Trophoblast cell (in vitro differentiated cells and primary cell): ENCODE results near the gene RLN2. TPM values are rescaled to one million over a fixed set of nuclear protein-coding genes. Genes with fewer than 3 reads are reported as not detected.
"Not testable (repeated sequence)": the region's sequence is repeated elsewhere in the genome, so short reads cannot be mapped to it uniquely, and the experiment has no call there.

Source experiments
- DNase-seq, 2 donors: peaks; one replicate each; pipeline ENCODE4 v3.0.0-alpha.2; 2016
- H2AFZ ChIP-seq: 2 replicates; pipeline ENCODE4 v1.6.1; 2013; ENCODE audit warnings: low read length, moderate library complexity, mild to moderate bottlenecking; ENCODE audit not compliant: insufficient read depth, poor library complexity
- H2AK5ac ChIP-seq: 2 replicates; pipeline ENCODE4 v1.6.1; 2013; ENCODE audit warnings: mild to moderate bottlenecking, low read length
- H2BK120ac ChIP-seq: 2 replicates; pipeline ENCODE4 v1.6.1; 2013; ENCODE audit warnings: low read length, mild to moderate bottlenecking, moderate library complexity; ENCODE audit not compliant: insufficient read depth, poor library complexity
- H2BK12ac ChIP-seq: 2 replicates; pipeline ENCODE4 v1.6.1; 2013; ENCODE audit warnings: mild to moderate bottlenecking, low read length, moderate library complexity
- H2BK5ac ChIP-seq: 2 replicates; pipeline ENCODE4 v1.6.1; 2013; ENCODE audit warnings: low read length, low read depth, moderate library complexity, mild to moderate bottlenecking; ENCODE audit not compliant: poor library complexity
- H3K14ac ChIP-seq: 2 replicates; pipeline ENCODE4 v1.6.1; 2013; ENCODE audit warnings: mild to moderate bottlenecking, low read length
- H3K18ac ChIP-seq: 2 replicates; pipeline ENCODE4 v1.6.1; 2013; ENCODE audit warnings: mild to moderate bottlenecking, low read length
- H3K23ac ChIP-seq: 2 replicates; pipeline ENCODE4 v1.6.1; 2013; ENCODE audit warnings: low read length
- H3K27ac ChIP-seq: 2 replicates; pipeline ENCODE4 v1.5.1; 2013; ENCODE audit warnings: low read depth, mild to moderate bottlenecking, inconsistent platforms, low read length, moderate library complexity
- H3K27me3 ChIP-seq: 2 replicates; pipeline ENCODE4 v1.6.1; 2013; ENCODE audit warnings: inconsistent platforms, mild to moderate bottlenecking, low read length, moderate library complexity; ENCODE audit not compliant: insufficient read depth
- H3K36me3 ChIP-seq, 2 experiments: 1 replicate in 1 of 2; 2 replicates in 1 of 2; pipeline ENCODE4 v1.6.1; 2013; ENCODE audit warnings: low read length in 2 of 2, mild to moderate bottlenecking in 2 of 2, moderate library complexity in 1 of 2; ENCODE audit not compliant: insufficient read depth in 2 of 2, control insufficient read depth in 1 of 2
- H3K4ac ChIP-seq: 2 replicates; pipeline ENCODE4 v1.6.1; 2013; ENCODE audit warnings: low read depth, mild to moderate bottlenecking, low read length, moderate library complexity
- H3K4me1 ChIP-seq, 2 experiments: 1 replicate in 1 of 2; 2 replicates in 1 of 2; pipeline ENCODE4 v1.6.1; 2013; ENCODE audit warnings: low read length in 2 of 2, mild to moderate bottlenecking in 2 of 2, moderate library complexity in 1 of 2; ENCODE audit not compliant: insufficient read depth in 2 of 2, control insufficient read depth in 1 of 2
- H3K4me2 ChIP-seq: 2 replicates; pipeline ENCODE4 v1.6.1; 2013; ENCODE audit warnings: inconsistent platforms, mild to moderate bottlenecking, low read length, moderate library complexity
- H3K4me3 ChIP-seq: 2 replicates; pipeline ENCODE4 v1.5.1; 2013; ENCODE audit warnings: mild to moderate bottlenecking, low read depth, low read length, inconsistent platforms
- H3K79me1 ChIP-seq: one replicate; pipeline ENCODE4 v1.6.1; 2013; ENCODE audit warnings: low read length
- H3K79me2 ChIP-seq: 2 replicates; pipeline ENCODE4 v1.6.1; 2013; ENCODE audit warnings: low read length, mild to moderate bottlenecking; ENCODE audit not compliant: control insufficient read depth, insufficient read depth, poor library complexity
- H3K9ac ChIP-seq: 2 replicates; pipeline ENCODE4 v1.6.1; 2013; ENCODE audit warnings: mild to moderate bottlenecking, low read length
- H3K9me3 ChIP-seq: 2 replicates; pipeline ENCODE4 v1.6.1; 2013; ENCODE audit warnings: low read depth, mild to moderate bottlenecking, control low read depth, inconsistent platforms, low read length; ENCODE audit not compliant: insufficient read depth
- H4K12ac ChIP-seq: 2 replicates; pipeline ENCODE4 v1.6.1; 2013; ENCODE audit warnings: low read depth, mild to moderate bottlenecking, low read length, moderate library complexity
- H4K8ac ChIP-seq: 2 replicates; pipeline ENCODE4 v1.6.1; 2013; ENCODE audit warnings: low read depth, mild to moderate bottlenecking, low read length, moderate library complexity
- H4K91ac ChIP-seq: one replicate; pipeline ENCODE4 v1.6.1; 2013; ENCODE audit warnings: low read depth, mild to moderate bottlenecking, low read length, moderate library complexity
- WGBS: extraction: QIAGEN DNeasy Blood & Tissue Kit; methylation state at CpG from one replicate; pipeline ENCODE4 v1.1.7; 2013; ENCODE audit warnings: missing lambda C conversion rate; ENCODE audit not compliant: insufficient read length, insufficient coverage; ENCODE audit errors: extremely low coverage; 5-methylcytosine and 5-hydroxymethylcytosine counted together
- polyA plus RNA-seq: library from polyadenylated mRNA; stranded (reverse); fragments of 200-250 nt; gene quantifications from 2 replicates; pipeline ENCODE4 v1.2.3, GENCODE V29; 2013

RLN2 gene, protein sequence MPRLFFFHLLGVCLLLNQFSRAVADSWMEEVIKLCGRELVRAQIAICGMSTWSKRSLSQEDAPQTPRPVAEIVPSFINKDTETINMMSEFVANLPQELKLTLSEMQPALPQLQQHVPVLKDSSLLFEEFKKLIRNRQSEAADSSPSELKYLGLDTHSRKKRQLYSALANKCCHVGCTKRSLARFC
- polyA plus RNA-seq, result 2.0 and 3.1 TPM in 2 replicates

DNA sequence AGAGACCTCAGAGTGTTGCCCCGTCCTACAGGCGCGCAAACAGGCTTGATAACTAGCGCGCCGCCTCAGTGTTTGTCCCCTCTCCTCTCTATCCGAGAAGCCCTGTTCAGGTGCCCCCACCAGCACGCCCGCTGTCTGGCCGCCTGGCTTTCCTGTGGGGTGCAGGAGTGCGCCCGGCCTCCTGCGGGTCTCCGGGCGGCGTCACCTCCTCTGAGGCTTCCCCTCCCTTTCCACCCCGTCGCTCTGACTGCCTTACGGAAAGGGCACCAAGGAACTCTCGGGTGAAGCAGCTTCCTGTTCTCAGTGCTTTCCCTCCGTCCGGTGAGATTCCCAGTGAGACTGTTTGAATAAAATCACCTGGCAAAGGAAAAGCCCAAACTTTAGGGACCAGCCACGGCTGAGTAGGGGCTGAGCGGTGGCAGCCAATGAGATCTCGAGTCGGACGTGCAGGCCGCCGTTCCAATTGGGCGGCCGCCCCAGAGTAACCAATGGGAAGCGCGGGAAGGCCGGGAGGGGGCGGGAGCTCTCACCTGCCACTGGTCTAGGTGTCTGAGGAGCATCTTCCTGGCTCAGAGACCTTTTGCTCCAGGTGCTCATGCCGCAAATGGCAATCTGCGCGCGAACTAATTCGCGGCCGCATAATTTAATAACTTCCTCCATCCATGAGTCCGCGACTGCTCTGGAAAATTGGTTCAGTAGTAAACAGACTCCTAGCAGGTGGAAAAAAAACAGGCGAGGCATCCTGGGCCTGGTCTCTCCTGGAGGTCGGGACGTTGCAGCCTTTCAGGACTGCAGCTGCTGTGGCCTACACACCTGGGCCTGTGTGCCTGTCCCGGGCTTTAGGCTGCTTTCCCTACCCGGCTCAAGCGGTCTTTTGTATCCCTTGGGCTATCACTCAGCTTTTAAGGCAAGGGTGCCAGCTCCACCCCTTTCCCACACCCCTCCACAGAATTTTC, at the start of gene RLN2:
Gene RLN2, minus strand, starts transcription at position 877 of the 956 bp plus-strand sequence. Its CDS starts 136 bp downstream, at position 741.
- H4K12ac ChIP-seq, H3K27ac ChIP-seq, H3K36me3 ChIP-seq, H3K18ac ChIP-seq, H2BK12ac ChIP-seq, H3K27me3 ChIP-seq, H3K14ac ChIP-seq, H3K4me2 ChIP-seq, H3K4me3 ChIP-seq, H3K9ac ChIP-seq, H3K79me1 ChIP-seq, H3K9me3 ChIP-seq, H3K23ac ChIP-seq, H2AK5ac ChIP-seq, DNase-seq, H3K4me1 ChIP-seq, H4K91ac ChIP-seq, H2BK5ac ChIP-seq, H3K79me2 ChIP-seq, H3K4ac ChIP-seq, H2AFZ ChIP-seq, H2BK120ac ChIP-seq: not testable (repeated sequence)
- H4K8ac ChIP-seq, result peak within 1 kb of the TSS; percentile 47
- no CpG with 5 or more reads among the region's 50 CpGs for WGBS

DNA sequence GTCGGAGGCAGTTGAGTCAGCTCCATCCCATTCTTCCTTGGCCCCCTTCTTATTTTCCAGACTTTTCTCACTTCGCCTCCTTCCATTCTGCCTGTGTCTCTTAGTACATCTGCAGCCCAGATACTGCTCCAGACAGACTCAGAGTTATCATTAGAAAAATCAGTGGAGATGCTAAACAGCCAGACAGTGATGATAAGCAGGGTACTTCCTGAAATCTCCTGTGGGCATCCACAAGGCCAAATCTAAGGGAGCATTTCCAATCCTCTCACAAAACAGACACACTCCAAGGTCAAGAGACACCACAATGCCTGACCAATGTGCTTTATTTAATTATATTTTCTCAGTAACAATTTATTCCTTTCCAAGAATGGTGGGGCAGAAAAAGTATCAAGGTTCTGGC, 49.7 kb upstream of the RLN2 start:
- Histone ChIP-seq H3K36me3 (no peaks in the 10 kb centered on the region), H4K8ac (no peak overlapping the region), H2BK12ac (no peak overlapping the region), H2BK5ac (no peak overlapping the region), H3K27me3 (no peaks in the 10 kb centered on the region), H3K79me2 (no peaks in the 10 kb centered on the region), H4K91ac (peak overlapping the region; percentile 2), H3K27ac (peak overlapping the region; percentile 37), H4K12ac (no peak overlapping the region), H3K4me1 (peaks cover 7 to 9% of the 10 kb centered on the region in 2 experiments), H2BK120ac (no peak overlapping the region), H2AK5ac (no peak overlapping the region), H3K9me3 (no peaks in the 10 kb centered on the region), H3K23ac (no peak overlapping the region), H3K4me3 (no peak overlapping the region), H3K4me2 (no peak overlapping the region), H3K4ac (no peak overlapping the region), H3K9ac (no peak overlapping the region), H3K79me1 (peaks cover 2% of the 10 kb centered on the region), H2AFZ (no peak overlapping the region), H3K18ac (no peak overlapping the region), H3K14ac (no peak overlapping the region)
- no peak for DNase-seq
- WGBS, result no CpG with 5 or more reads among the region's 2 CpGs

DNA sequence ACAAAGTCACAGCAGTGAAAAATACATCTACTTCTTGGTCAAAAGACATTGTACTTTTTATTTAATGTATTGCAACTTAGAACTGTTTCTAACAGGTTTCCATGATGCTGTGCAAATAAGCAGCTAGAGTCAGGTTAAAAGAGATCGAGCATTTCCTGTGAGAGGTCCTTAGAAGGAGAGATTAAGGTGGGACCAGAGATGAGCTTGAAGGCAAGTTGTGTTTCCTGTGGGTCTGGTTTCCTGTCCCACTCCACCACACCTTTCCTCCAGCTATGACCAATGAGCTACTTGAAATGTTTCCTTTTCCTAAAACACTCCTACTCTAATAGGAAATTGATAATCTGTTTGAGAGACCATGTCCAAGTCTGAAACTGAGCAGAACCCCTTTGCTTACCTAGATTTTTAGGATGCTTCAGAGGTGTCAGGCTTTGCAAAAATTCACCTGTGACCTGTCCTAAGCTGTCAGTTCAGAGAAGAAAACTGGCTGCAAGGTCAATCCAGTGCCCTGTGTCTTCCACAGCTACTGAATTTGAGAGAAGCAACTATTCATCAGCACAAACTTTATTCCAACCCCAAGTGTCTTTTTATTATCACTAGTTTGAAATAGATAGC, 48.2 kb upstream of the RLN2 start:
- WGBS, result no CpG with 5 or more reads among the region's 1 CpG
- Histone ChIP-seq H3K36me3 (no peaks in the 10 kb centered on the region), H4K12ac (no peak overlapping the region), H2BK12ac (no peak overlapping the region), H3K18ac (no peak overlapping the region), H3K4me2 (no peak overlapping the region), H3K79me1 (peaks cover 2% of the 10 kb centered on the region), H2AK5ac (no peak overlapping the region), H3K4ac (no peak overlapping the region), H2AFZ (no peak overlapping the region), H3K27me3 (no peaks in the 10 kb centered on the region), H3K9ac (no peak overlapping the region), H4K91ac (no peak overlapping the region), H3K23ac (no peak overlapping the region), H3K4me1 (peaks cover 7 to 9% of the 10 kb centered on the region in 2 experiments), H3K4me3 (no peak overlapping the region), H4K8ac (no peak overlapping the region), H2BK120ac (no peak overlapping the region), H3K9me3 (no peaks in the 10 kb centered on the region), H3K79me2 (no peaks in the 10 kb centered on the region), H3K14ac (no peak overlapping the region), H2BK5ac (no peak overlapping the region), H3K27ac (no peak overlapping the region)
- DNase-seq, result no peak

DNA sequence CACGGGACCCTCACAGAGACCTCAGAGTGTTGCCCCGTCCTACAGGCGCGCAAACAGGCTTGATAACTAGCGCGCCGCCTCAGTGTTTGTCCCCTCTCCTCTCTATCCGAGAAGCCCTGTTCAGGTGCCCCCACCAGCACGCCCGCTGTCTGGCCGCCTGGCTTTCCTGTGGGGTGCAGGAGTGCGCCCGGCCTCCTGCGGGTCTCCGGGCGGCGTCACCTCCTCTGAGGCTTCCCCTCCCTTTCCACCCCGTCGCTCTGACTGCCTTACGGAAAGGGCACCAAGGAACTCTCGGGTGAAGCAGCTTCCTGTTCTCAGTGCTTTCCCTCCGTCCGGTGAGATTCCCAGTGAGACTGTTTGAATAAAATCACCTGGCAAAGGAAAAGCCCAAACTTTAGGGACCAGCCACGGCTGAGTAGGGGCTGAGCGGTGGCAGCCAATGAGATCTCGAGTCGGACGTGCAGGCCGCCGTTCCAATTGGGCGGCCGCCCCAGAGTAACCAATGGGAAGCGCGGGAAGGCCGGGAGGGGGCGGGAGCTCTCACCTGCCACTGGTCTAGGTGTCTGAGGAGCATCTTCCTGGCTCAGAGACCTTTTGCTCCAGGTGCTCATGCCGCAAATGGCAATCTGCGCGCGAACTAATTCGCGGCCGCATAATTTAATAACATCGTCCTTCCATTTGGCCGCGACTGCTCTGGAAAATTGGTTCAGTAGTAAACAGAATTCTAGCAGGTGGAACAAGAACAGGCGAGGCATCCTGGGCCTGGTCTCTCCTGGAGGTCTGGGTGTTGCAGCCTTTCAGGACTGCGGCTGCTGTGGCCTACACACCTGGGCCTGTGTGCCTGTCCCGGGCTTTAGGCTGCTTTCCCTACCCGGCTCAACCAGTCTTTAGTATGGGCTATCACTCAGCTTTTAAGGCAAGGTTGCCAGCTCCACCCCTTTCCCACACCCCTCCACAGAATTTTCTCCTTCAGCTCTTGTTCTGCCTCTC, 34.8 kb upstream of the RLN2 start, which contains the start of gene RLN1:
Gene RLN1, minus strand, starts transcription at position 885 of the 990 bp plus-strand sequence. Its CDS starts 130 bp downstream, at position 755.
- not testable (repeated sequence) for H3K4me1 ChIP-seq, H2BK5ac ChIP-seq, H3K27ac ChIP-seq, H3K4me3 ChIP-seq, H3K23ac ChIP-seq, H3K79me2 ChIP-seq, H3K79me1 ChIP-seq, DNase-seq, H2BK12ac ChIP-seq, H4K12ac ChIP-seq, H3K36me3 ChIP-seq, H2BK120ac ChIP-seq, H3K14ac ChIP-seq, H4K91ac ChIP-seq, H3K9ac ChIP-seq, H3K27me3 ChIP-seq, H3K9me3 ChIP-seq, H3K18ac ChIP-seq, H3K4ac ChIP-seq, H2AFZ ChIP-seq, H2AK5ac ChIP-seq
- Histone ChIP-seq H3K4me2 (peak within 1 kb of the TSS; percentile 75), H4K8ac (peak within 1 kb of the TSS; percentile 79)
- no CpG with 5 or more reads among the region's 50 CpGs for WGBS
